ENCODE results near the gene FGD1.

- TF ChIP-seq CTCF (IDR thresholded peaks at IDR 0.05; ENCODE audit: extremely low read depth in 1 of 2, insufficient read depth in 1 of 2, low read depth in 1 of 2, low read length in 2 of 2) (no peak), POLR2A (IDR thresholded peaks at IDR 0.05; ENCODE audit: low read depth, low read length) (no peak), POLR2AphosphoS5 (IDR thresholded peaks at IDR 0.05; ENCODE audit: insufficient read depth, low read depth, low read length) (no peak)
Measured at GRCh38 chrX:54413753-54414152, 82.3 kb downstream of the FGD1 start.

All from endothelial cell of umbilical vein (primary cell).